ENCODE data around the gene ZNF277. TPM values are rescaled to one million over a fixed set of nuclear protein-coding genes. Genes with fewer than 3 reads are reported as not detected.

ZNF277 gene
- polyA plus RNA-seq, 1 donor (not counting 4 experiments of a cell fraction or from before 2014, with no cell fraction given), result 20.2 TPM

GRCh38 chr7:112199672-112200071, 6.8 kb upstream of the ZNF277 start:
- Histone ChIP-seq H3K9me3 (ENCODE audit: control insufficient read depth, low read depth, low read length) (no peaks in the 10 kb centered on the region), H3K79me2 (ENCODE audit: control insufficient read depth, insufficient read depth, low read length) (peaks cover 90% of the 10 kb centered on the region), H3K9ac (ENCODE audit: control insufficient read depth, extremely low read depth, insufficient read depth, low read length) (no peak overlapping the region), H3K27ac (ENCODE audit: control insufficient read depth, insufficient read depth, low read length) (no peak overlapping the region), H3K27me3 (ENCODE audit: control insufficient read depth, extremely low read depth, insufficient read depth, low read length) (no peaks in the 10 kb centered on the region), H4K20me1 (ENCODE audit: control insufficient read depth, extremely low read depth, insufficient read depth, low read length) (no peaks in the 10 kb centered on the region), H2AFZ (ENCODE audit: control insufficient read depth, low read length) (no peak overlapping the region), H3K4me1 (ENCODE audit: control insufficient read depth, extremely low read depth, insufficient read depth, low read length) (peaks cover 32% of the 10 kb centered on the region), H3K36me3 (ENCODE audit: control insufficient read depth in 2 of 2, extremely low read depth in 1 of 2, insufficient read depth in 2 of 2, low read length in 2 of 2) (no peaks in the 10 kb centered on the region), H3K9me1 (ENCODE audit: control insufficient read depth, extremely low read depth, insufficient read depth, low read length) (no peaks in the 10 kb centered on the region), H3K4me2 (ENCODE audit: control insufficient read depth, extremely low read depth, insufficient read depth, low read depth, low read length) (peak overlapping the region; percentile 3), H3K4me3 (ENCODE audit: control insufficient read depth in 2 of 3, extremely low read depth in 1 of 3, insufficient read depth in 2 of 3, low read depth in 1 of 3, low read length in 3 of 3) (no peak overlapping the region)
- TF ChIP-seq CTCF (optimal IDR thresholded peaks at IDR 0.05 in 1 of 3, IDR thresholded peaks at IDR 0.05 in 1 of 3, conservative IDR thresholded peaks at IDR 0.05 in 1 of 3; ENCODE audit: extremely low read depth in 1 of 3, insufficient read depth in 2 of 3, low read length in 3 of 3), result no peak
- TF ChIP-seq EZH2 (IDR thresholded peaks at IDR 0.05; ENCODE audit: low read length), result no peak
- dilution Hi-C loops (cut with MboI; ENCODE audit: extremely low pct_ligation_motif_present, low sequenced_read_pairs), result no loop called here
- DNase-seq (ENCODE audit: low read depth, low spot score) (no peak), FAIRE-seq (no peak)

- DNase-seq (ENCODE audit: low read depth, low spot score), result peak; percentile 90
- H3K27ac ChIP-seq (ENCODE audit: control insufficient read depth, insufficient read depth, low read length), result peak overlapping the region; percentile 50
- peaks cover 32% of the 10 kb centered on the region for H3K4me1 ChIP-seq (ENCODE audit: control insufficient read depth, extremely low read depth, insufficient read depth, low read length)
- no peaks in the 10 kb centered on the region for H4K20me1 ChIP-seq (ENCODE audit: control insufficient read depth, extremely low read depth, insufficient read depth, low read length)
- dilution Hi-C loops (cut with MboI; ENCODE audit: extremely low pct_ligation_motif_present, low sequenced_read_pairs), result no loop called here
- H3K9me3 ChIP-seq (ENCODE audit: control insufficient read depth, low read depth, low read length), result no peaks in the 10 kb centered on the region
- no peak overlapping the region for H2AFZ ChIP-seq (ENCODE audit: control insufficient read depth, low read length)
- TF ChIP-seq EZH2 (IDR thresholded peaks at IDR 0.05; ENCODE audit: low read length) (no peak), CTCF (optimal IDR thresholded peaks at IDR 0.05 in 1 of 3, IDR thresholded peaks at IDR 0.05 in 1 of 3, conservative IDR thresholded peaks at IDR 0.05 in 1 of 3; ENCODE audit: extremely low read depth in 1 of 3, insufficient read depth in 2 of 3, low read length in 3 of 3) (no peak)
- H3K9ac ChIP-seq (ENCODE audit: control insufficient read depth, extremely low read depth, insufficient read depth, low read length), result no peak overlapping the region
- H3K36me3 ChIP-seq (ENCODE audit: control insufficient read depth in 2 of 2, extremely low read depth in 1 of 2, insufficient read depth in 2 of 2, low read length in 2 of 2), result no peaks in the 10 kb centered on the region
- peak overlapping the region; percentile 31 for H3K4me2 ChIP-seq (ENCODE audit: control insufficient read depth, extremely low read depth, insufficient read depth, low read depth, low read length)
- peaks cover 87% of the 10 kb centered on the region for H3K79me2 ChIP-seq (ENCODE audit: control insufficient read depth, insufficient read depth, low read length)
- H3K9me1 ChIP-seq (ENCODE audit: control insufficient read depth, extremely low read depth, insufficient read depth, low read length), result no peaks in the 10 kb centered on the region
- no peaks in the 10 kb centered on the region for H3K27me3 ChIP-seq (ENCODE audit: control insufficient read depth, extremely low read depth, insufficient read depth, low read length)
- FAIRE-seq, result peak; percentile 72
- no peak overlapping the region for H3K4me3 ChIP-seq (ENCODE audit: control insufficient read depth in 2 of 3, extremely low read depth in 1 of 3, insufficient read depth in 2 of 3, low read depth in 1 of 3, low read length in 3 of 3)
Observed at GRCh38 chr7:112201411-112201810, 5.1 kb upstream of the ZNF277 start.
